GM23338 (cell line): ENCODE data around the gene SAFB. TPM values are rescaled to one million over a fixed set of nuclear protein-coding genes. Genes with fewer than 3 reads are reported as not detected.

Source experiments
- ATAC-seq: fragments of 200-7000 bp; cut with Tn5 transposase; 3 replicates; pipeline ENCODE4 v1.9.1; 2020
- DNase-seq: peaks from one replicate; pipeline ENCODE4 v3.0.0-alpha.2; 2015; ENCODE audit warnings: low spot score
- H2AFZ ChIP-seq: fragments of 200-600 bp; sonication (generic); 2 replicates; pipeline ENCODE4 v1.8.0; 2016; ENCODE audit warnings: antibody characterized with exemption, mild to moderate bottlenecking, moderate library complexity
- H3F3A ChIP-seq: fragments of 200-600 bp; sonication (generic); replicated peaks from 2 replicates; pipeline ENCODE4 v1.8.0; 2017; ENCODE audit warnings: antibody characterized with exemption, mixed run types, low read depth
- H3K27ac ChIP-seq: fragments of 200-600 bp; sonication (generic); 2 replicates; pipeline ENCODE4 v1.6.1; 2016; ENCODE audit warnings: low read depth
- H3K27me3 ChIP-seq: fragments of 200-600 bp; sonication (generic); 2 replicates; pipeline ENCODE4 v1.8.0; 2016; ENCODE audit warnings: mild to moderate bottlenecking, mixed run types, moderate library complexity; ENCODE audit not compliant: insufficient read depth
- H3K36me3 ChIP-seq: fragments of 200-600 bp; sonication (generic); 2 replicates; pipeline ENCODE4 v1.8.0; 2016; ENCODE audit warnings: mild to moderate bottlenecking; ENCODE audit not compliant: insufficient read depth
- H3K4me1 ChIP-seq: fragments of 200-600 bp; sonication (generic); 2 replicates; pipeline ENCODE4 v1.8.0; 2016; ENCODE audit warnings: mild to moderate bottlenecking, moderate library complexity; ENCODE audit not compliant: insufficient read depth
- H3K4me2 ChIP-seq: fragments of 200-600 bp; sonication (generic); 2 replicates; pipeline ENCODE4 v1.7.1; 2017; ENCODE audit warnings: mixed run types
- H3K4me3 ChIP-seq: fragments of 200-600 bp; sonication (generic); 2 replicates; pipeline ENCODE4 v1.6.1; 2016; ENCODE audit warnings: mixed run types
- H3K79me2 ChIP-seq: fragments of 200-600 bp; sonication (generic); replicated peaks from 2 replicates; pipeline ENCODE4 v1.8.0; 2017; ENCODE audit warnings: mild to moderate bottlenecking; ENCODE audit not compliant: insufficient read depth
- H3K9me2 ChIP-seq: fragments of 200-600 bp; sonication (generic); 2 replicates; pipeline ENCODE4 v1.8.0; 2017; ENCODE audit not compliant: insufficient read depth
- H4K20me1 ChIP-seq: fragments of 200-600 bp; sonication (generic); replicated peaks from 2 replicates; pipeline ENCODE4 v1.8.0; 2017; ENCODE audit warnings: mild to moderate bottlenecking; ENCODE audit not compliant: insufficient read depth
- H3K27ac Mint-ChIP-seq: 2 replicates; pipeline ENCODE4 v1.8.0; 2020; ENCODE audit warnings: inconsistent platforms, mild to moderate bottlenecking, moderate library complexity, mixed read lengths
- H3K27me3 Mint-ChIP-seq: 3 replicates; pipeline ENCODE4 v1.8.0; 2022; ENCODE audit warnings: low read depth, mild to moderate bottlenecking, moderate library complexity, mixed read lengths, inconsistent platforms; ENCODE audit not compliant: insufficient read depth, poor library complexity
- H3K36me3 Mint-ChIP-seq: 3 replicates; pipeline ENCODE4 v1.8.0; 2021; ENCODE audit warnings: low read depth, mild to moderate bottlenecking, inconsistent platforms, moderate library complexity, mixed read lengths
- H3K4me1 Mint-ChIP-seq: 3 replicates; pipeline ENCODE4 v1.8.0; 2020; ENCODE audit warnings: mild to moderate bottlenecking, inconsistent platforms, mixed read lengths
- H3K4me3 Mint-ChIP-seq: 3 replicates; pipeline ENCODE4 v1.8.0; 2021; ENCODE audit warnings: moderate library complexity, mild to moderate bottlenecking, inconsistent platforms, mixed read lengths
- H3K9me3 Mint-ChIP-seq: 3 replicates; pipeline ENCODE4 v1.8.0; 2020; ENCODE audit warnings: moderate library complexity, mild to moderate bottlenecking, inconsistent platforms, mixed read lengths
- CREB1 ChIP-seq: fragments of 250-450 bp; sonication (Bioruptor Pico); IDR thresholded peaks from 2 replicates; pipeline ENCODE4 v1.5.0; 2020; ENCODE audit warnings: low read depth, mild to moderate bottlenecking, moderate library complexity
- EZH2 ChIP-seq: fragments of 200-600 bp; sonication (generic); IDR thresholded peaks from one replicate; pipeline ENCODE4 v1.8.0; 2017; ENCODE audit warnings: antibody characterized with exemption, mild to moderate bottlenecking, low read depth; ENCODE audit not compliant: unreplicated experiment
- EZH2phosphoT487 ChIP-seq: fragments of 200-600 bp; sonication (generic); IDR thresholded peaks from one replicate; pipeline ENCODE4 v1.8.1; 2018; ENCODE audit warnings: antibody characterized with exemption; ENCODE audit not compliant: unreplicated experiment
- JUNB ChIP-seq: IDR thresholded peaks from one replicate; pipeline ENCODE4 v1.6.1; 2016; ENCODE audit warnings: antibody characterized with exemption; ENCODE audit not compliant: unreplicated experiment
- NANOG ChIP-seq: IDR thresholded peaks from 2 replicates; pipeline ENCODE4 v1.6.1; 2016; ENCODE audit warnings: antibody characterized with exemption, borderline replicate concordance
- POLR2AphosphoS5 ChIP-seq: IDR thresholded peaks from 2 replicates; pipeline ENCODE4 v1.6.1; 2016; ENCODE audit warnings: antibody characterized with exemption, low read depth
- REST ChIP-seq: IDR thresholded peaks from one replicate; pipeline ENCODE4 v1.6.1; 2018; ENCODE audit warnings: antibody characterized with exemption; ENCODE audit not compliant: unreplicated experiment
- STAT1 ChIP-seq: IDR thresholded peaks from one replicate; pipeline ENCODE4 v1.6.1; 2016; ENCODE audit warnings: antibody characterized with exemption; ENCODE audit not compliant: unreplicated experiment
- ZNF114 ChIP-seq: fragments of 250-450 bp; sonication (Bioruptor Pico); IDR thresholded peaks from 2 replicates; pipeline ENCODE4 v1.5.0; 2020; ENCODE audit warnings: mild to moderate bottlenecking, moderate library complexity
- ZNF331 ChIP-seq: fragments of 250-450 bp; sonication (Bioruptor Pico); IDR thresholded peaks from 2 replicates; pipeline ENCODE4 v1.5.0; 2020; ENCODE audit warnings: low read depth, mild to moderate bottlenecking, moderate library complexity
- ZNF462 ChIP-seq: fragments of 250-450 bp; sonication (Bioruptor Pico); IDR thresholded peaks from 2 replicates; pipeline ENCODE4 v1.5.0; 2020; ENCODE audit warnings: mild to moderate bottlenecking, moderate library complexity
- polyA plus RNA-seq: library from polyadenylated mRNA; unstranded; fragments of >200 nt; fragmentation: Nextera tagmentation; extraction: Ambion mirVana; gene quantifications from 2 replicates; pipeline ENCODE4 v1.2.1, GENCODE V29; 2016
- total RNA-seq: library from RNA; depleted of rRNA; stranded (reverse); fragments of >200 nt; shearing (Covaris generic); gene quantifications from 2 replicates; pipeline ENCODE4 v1.2.3, GENCODE V29; 2014
- TF ChIP-seq, protein P1 (sequence below): IDR thresholded peaks from 2 replicates; pipeline ENCODE4 v1.6.1; 2016; ENCODE audit warnings: antibody characterized with exemption
- TF ChIP-seq, protein P2 (sequence below), 2 experiments: fragments of 200-600 bp in 1 of 2; sonication (generic) in 1 of 2; conservative IDR thresholded peaks; 2 replicates each; pipeline versions ENCODE4 v1.5.1 to v1.6.1; 2016 to 2017; ENCODE audit warnings: antibody characterized with exemption in 2 of 2, low read depth in 2 of 2, mild to moderate bottlenecking in 2 of 2, moderate library complexity in 1 of 2

SAFB gene
- total and polyA plus RNA-seq, 2 experiments from 2014 or later, result 85.2 to 109 TPM

GRCh38 chr19:5677580-5677979, 54.7 kb downstream of the SAFB start:
- TF ChIP-seq ZNF114 (CRISPR knock-in tag) (no peak), CREB1 (no peak), REST (no peak), JUNB (no peak), EZH2phosphoT487 (no peak), STAT1 (no peak), ZNF462 (CRISPR knock-in tag) (no peak), ZNF331 (CRISPR knock-in tag) (no peak), EZH2 (no peak), NANOG (no peak), POLR2AphosphoS5 (no peak)
- TF ChIP-seq, protein P1, sequence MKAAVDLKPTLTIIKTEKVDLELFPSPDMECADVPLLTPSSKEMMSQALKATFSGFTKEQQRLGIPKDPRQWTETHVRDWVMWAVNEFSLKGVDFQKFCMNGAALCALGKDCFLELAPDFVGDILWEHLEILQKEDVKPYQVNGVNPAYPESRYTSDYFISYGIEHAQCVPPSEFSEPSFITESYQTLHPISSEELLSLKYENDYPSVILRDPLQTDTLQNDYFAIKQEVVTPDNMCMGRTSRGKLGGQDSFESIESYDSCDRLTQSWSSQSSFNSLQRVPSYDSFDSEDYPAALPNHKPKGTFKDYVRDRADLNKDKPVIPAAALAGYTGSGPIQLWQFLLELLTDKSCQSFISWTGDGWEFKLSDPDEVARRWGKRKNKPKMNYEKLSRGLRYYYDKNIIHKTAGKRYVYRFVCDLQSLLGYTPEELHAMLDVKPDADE, result no peak
- TF ChIP-seq, protein P2, sequence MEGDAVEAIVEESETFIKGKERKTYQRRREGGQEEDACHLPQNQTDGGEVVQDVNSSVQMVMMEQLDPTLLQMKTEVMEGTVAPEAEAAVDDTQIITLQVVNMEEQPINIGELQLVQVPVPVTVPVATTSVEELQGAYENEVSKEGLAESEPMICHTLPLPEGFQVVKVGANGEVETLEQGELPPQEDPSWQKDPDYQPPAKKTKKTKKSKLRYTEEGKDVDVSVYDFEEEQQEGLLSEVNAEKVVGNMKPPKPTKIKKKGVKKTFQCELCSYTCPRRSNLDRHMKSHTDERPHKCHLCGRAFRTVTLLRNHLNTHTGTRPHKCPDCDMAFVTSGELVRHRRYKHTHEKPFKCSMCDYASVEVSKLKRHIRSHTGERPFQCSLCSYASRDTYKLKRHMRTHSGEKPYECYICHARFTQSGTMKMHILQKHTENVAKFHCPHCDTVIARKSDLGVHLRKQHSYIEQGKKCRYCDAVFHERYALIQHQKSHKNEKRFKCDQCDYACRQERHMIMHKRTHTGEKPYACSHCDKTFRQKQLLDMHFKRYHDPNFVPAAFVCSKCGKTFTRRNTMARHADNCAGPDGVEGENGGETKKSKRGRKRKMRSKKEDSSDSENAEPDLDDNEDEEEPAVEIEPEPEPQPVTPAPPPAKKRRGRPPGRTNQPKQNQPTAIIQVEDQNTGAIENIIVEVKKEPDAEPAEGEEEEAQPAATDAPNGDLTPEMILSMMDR (conservative IDR thresholded peaks at IDR 0.05; ENCODE audit: low read depth in 2 of 2), result no peak
- Histone ChIP-seq H3K4me3 (no peak overlapping the region), H2AFZ (no peak overlapping the region), H3K27ac (no peak overlapping the region), H3K27me3 (no peaks in the 10 kb centered on the region), H3K4me2 (no peak overlapping the region), H3K4me1 (no peaks in the 10 kb centered on the region; the same call in 1 of the 2 replicates), H4K20me1 (no peaks in the 10 kb centered on the region; the same call in none of the 2 replicates), H3K9me2 (peaks cover 7% of the 10 kb centered on the region), H3K36me3 (no peaks in the 10 kb centered on the region), H3F3A (0 out of 2 replicates have a peak, but pooled peaks cover 4% of the 10 kb centered on the region), H3K79me2 (no peaks in the 10 kb centered on the region)
- DNase-seq, result no peak
- ATAC-seq, result no peak
- Mint-ChIP-seq H3K27ac (no peak overlapping the region), H3K4me1 (peaks cover 17% of the 10 kb centered on the region), H3K27me3 (peaks cover 36% of the 10 kb centered on the region), H3K9me3 (no peaks in the 10 kb centered on the region), H3K36me3 (peaks cover 12% of the 10 kb centered on the region), H3K4me3 (no peak overlapping the region)
